PC-9 (cell line): ENCODE measurements around the gene SEMA3E. TPM values are rescaled to one million over a fixed set of nuclear protein-coding genes. Genes with fewer than 3 reads are reported as not detected.

Source experiments
- BruUV-seq: library from RNA; stranded (reverse); fragments of 400-500 nt; replicated peaks from 2 replicates; lab custom pipeline; 2021; lab: Mats Ljungman, UMichigan
- CTCF ChIA-PET: fragments of 300-600 bp; sonication (Branson Sonifier 250); formaldehyde crosslinking; loops from one replicate; lab custom pipeline; 2022; ENCODE audit warnings: antibody characterized with exemption; lab: Charles Lee
- POLR2A ChIA-PET: fragments of 300-600 bp; sonication (Branson Sonifier 250); formaldehyde crosslinking; loops from one replicate; lab custom pipeline; 2022; ENCODE audit warnings: antibody characterized with exemption; ENCODE audit not compliant: unreplicated experiment; lab: Charles Lee
- DNase-seq, 2 experiments: peaks; one replicate each; pipeline versions ENCODE4 v3.0.0 to v3.0.0-alpha.2; 2015 to 2022; ENCODE audit warnings: mixed read lengths in 1 of 2
- H2AFZ ChIP-seq: fragments of 200-600 bp; sonication (generic); 2 replicates; pipeline ENCODE4 v1.8.1; 2017; ENCODE audit warnings: antibody characterized with exemption
- H3F3A ChIP-seq: fragments of 200-600 bp; sonication (generic); 2 replicates; pipeline ENCODE4 v1.8.1; 2017; ENCODE audit warnings: antibody characterized with exemption, mild to moderate bottlenecking, low read depth; ENCODE audit not compliant: insufficient read depth
- H3K27ac ChIP-seq: fragments of 200-600 bp; sonication (generic); 2 replicates; pipeline ENCODE4 v1.6.1; 2016; ENCODE audit warnings: mixed run types
- H3K27me3 ChIP-seq: fragments of 200-600 bp; sonication (generic); 2 replicates; pipeline ENCODE4 v1.6.1; 2016; ENCODE audit warnings: low read depth, mixed run types; ENCODE audit not compliant: insufficient read depth
- H3K36me3 ChIP-seq: fragments of 200-600 bp; sonication (generic); 2 replicates; pipeline ENCODE4 v1.6.1; 2016; ENCODE audit warnings: low read depth, mixed run types
- H3K4me1 ChIP-seq: fragments of 200-600 bp; sonication (generic); replicated peaks from 2 replicates; pipeline ENCODE4 v1.6.1; 2016; ENCODE audit warnings: mixed run types; ENCODE audit not compliant: insufficient read depth
- H3K4me2 ChIP-seq: fragments of 200-600 bp; sonication (generic); 2 replicates; pipeline ENCODE4 v1.6.1; 2017; ENCODE audit warnings: mixed run types
- H3K4me3 ChIP-seq: fragments of 200-600 bp; sonication (generic); 2 replicates; pipeline ENCODE4 v1.6.1; 2016; ENCODE audit warnings: mixed run types
- H3K79me2 ChIP-seq: fragments of 200-600 bp; sonication (generic); 2 replicates; pipeline ENCODE4 v1.6.1; 2017; ENCODE audit warnings: low read depth, mixed run types
- H3K9me2 ChIP-seq: fragments of 200-600 bp; sonication (generic); 2 replicates; pipeline ENCODE4 v1.8.1; 2017; ENCODE audit warnings: mild to moderate bottlenecking; ENCODE audit not compliant: insufficient read depth
- H3K9me3 ChIP-seq: fragments of 200-600 bp; sonication (generic); 2 replicates; pipeline ENCODE4 v1.8.1; 2016; ENCODE audit warnings: low read depth; ENCODE audit not compliant: insufficient read depth
- H4K20me1 ChIP-seq: fragments of 200-600 bp; sonication (generic); 2 replicates; pipeline ENCODE4 v1.8.1; 2017; ENCODE audit not compliant: insufficient read depth
- EZH2 ChIP-seq: fragments of 200-600 bp; sonication (generic); IDR thresholded peaks from 2 replicates; pipeline ENCODE4 v1.8.0; 2017; ENCODE audit warnings: antibody characterized with exemption, low read depth
- intact Hi-C: fragments of 100-400 bp; cut with micrococcal nuclease; formaldehyde crosslinking; loops from one replicate; pipeline ENCODE4 v1.10.0; 2022; ENCODE audit not compliant: unreplicated experiment
- total RNA-seq: library from RNA; stranded (reverse); gene quantifications from 2 replicates; pipeline ENCODE4 v1.2.3, GENCODE V29; 2021
- TF ChIP-seq, protein P1 (sequence below): fragments of 200-600 bp; sonication (generic); conservative IDR thresholded peaks from 2 replicates; pipeline ENCODE4 v1.6.1; 2017; ENCODE audit warnings: mixed run types, antibody characterized with exemption, mild to moderate bottlenecking, moderate library complexity

Gene SEMA3E
- total RNA-seq, 1 experiment from 2014 or later: 2.1 TPM

DNA sequence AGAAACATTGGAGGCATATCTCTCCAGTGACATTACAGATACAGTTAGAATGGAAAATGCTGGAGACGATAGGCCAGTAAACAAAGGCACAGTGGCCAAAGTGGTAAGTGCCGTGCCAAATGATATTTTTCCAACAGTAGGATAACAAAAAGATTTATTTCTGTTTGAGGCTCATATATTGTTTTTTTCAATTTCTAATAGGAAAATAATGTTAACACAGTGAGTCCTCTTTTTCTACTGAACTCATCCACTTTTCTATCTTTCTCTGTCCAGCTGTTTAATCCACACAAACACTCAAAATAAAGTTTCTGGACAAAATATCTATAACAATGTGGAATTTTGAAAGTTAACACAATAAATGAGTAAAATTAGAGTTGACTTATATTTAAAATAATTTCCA lies 201.3 kb downstream of the SEMA3E start:
- H3K9me2 ChIP-seq: no peaks in the 10 kb centered on the region
- ChIA-PET POLR2A (no interaction called here), CTCF (no interaction called here)
- no peaks in the 10 kb centered on the region for H3K36me3 ChIP-seq
- H4K20me1 ChIP-seq: no peaks in the 10 kb centered on the region
- no peak overlapping the region for H3K27ac ChIP-seq
- TF ChIP-seq, protein P1, sequence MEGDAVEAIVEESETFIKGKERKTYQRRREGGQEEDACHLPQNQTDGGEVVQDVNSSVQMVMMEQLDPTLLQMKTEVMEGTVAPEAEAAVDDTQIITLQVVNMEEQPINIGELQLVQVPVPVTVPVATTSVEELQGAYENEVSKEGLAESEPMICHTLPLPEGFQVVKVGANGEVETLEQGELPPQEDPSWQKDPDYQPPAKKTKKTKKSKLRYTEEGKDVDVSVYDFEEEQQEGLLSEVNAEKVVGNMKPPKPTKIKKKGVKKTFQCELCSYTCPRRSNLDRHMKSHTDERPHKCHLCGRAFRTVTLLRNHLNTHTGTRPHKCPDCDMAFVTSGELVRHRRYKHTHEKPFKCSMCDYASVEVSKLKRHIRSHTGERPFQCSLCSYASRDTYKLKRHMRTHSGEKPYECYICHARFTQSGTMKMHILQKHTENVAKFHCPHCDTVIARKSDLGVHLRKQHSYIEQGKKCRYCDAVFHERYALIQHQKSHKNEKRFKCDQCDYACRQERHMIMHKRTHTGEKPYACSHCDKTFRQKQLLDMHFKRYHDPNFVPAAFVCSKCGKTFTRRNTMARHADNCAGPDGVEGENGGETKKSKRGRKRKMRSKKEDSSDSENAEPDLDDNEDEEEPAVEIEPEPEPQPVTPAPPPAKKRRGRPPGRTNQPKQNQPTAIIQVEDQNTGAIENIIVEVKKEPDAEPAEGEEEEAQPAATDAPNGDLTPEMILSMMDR: no peak
- no peak for TF ChIP-seq EZH2
- H3K79me2 ChIP-seq: no peaks in the 10 kb centered on the region
- H3F3A ChIP-seq: no peaks in the 10 kb centered on the region
- no peaks in the 10 kb centered on the region for H3K9me3 ChIP-seq
- no peaks in the 10 kb centered on the region for H3K27me3 ChIP-seq
- H3K4me3 ChIP-seq: no peak overlapping the region
- no peak overlapping the region for H2AFZ ChIP-seq
- no peaks in the 10 kb centered on the region for H3K4me1 ChIP-seq
- DNase-seq: no peak
- no TSS peak for BruUV-seq
- intact Hi-C loops: no loop called here
- H3K4me2 ChIP-seq: no peak overlapping the region

DNA sequence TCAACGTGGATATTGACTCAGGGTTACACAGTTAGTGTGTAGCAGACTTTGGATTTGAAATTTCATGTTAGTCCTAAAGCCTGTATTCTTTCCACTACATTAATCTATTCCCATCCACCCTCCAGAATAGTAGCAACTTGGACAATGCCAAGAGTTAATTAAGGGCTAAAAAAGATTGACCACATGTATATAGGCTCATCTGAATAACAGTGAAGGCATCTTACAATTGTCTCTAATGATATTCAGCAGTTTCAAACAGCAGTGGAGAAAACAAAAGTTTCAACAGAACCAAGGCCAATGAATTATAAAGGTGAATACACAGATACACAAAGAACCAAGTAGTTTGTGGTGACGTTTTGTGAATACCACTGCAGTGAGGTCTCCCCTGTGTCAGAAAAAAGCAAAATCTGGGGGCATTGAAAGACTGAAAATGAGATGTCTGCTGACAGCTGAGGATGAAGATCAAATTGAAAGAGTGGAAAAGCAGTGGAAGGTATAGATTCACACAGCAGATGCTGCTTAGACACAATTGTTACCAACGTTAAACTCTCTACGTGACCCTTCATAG lies 202.8 kb downstream of the SEMA3E start:
- no peaks in the 10 kb centered on the region for H4K20me1 ChIP-seq
- intact Hi-C loops: no loop called here
- H3K36me3 ChIP-seq: no peaks in the 10 kb centered on the region
- H2AFZ ChIP-seq: no peak overlapping the region
- no peak overlapping the region for H3K4me2 ChIP-seq
- H3K4me3 ChIP-seq: no peak overlapping the region
- no peaks in the 10 kb centered on the region for H3K79me2 ChIP-seq
- no peak overlapping the region for H3K27ac ChIP-seq
- no peaks in the 10 kb centered on the region for H3K4me1 ChIP-seq
- no peak for DNase-seq
- no peaks in the 10 kb centered on the region for H3F3A ChIP-seq
- H3K9me2 ChIP-seq: no peaks in the 10 kb centered on the region
- BruUV-seq: no TSS peak
- ChIA-PET CTCF (no interaction called here), POLR2A (no interaction called here)
- no peaks in the 10 kb centered on the region for H3K9me3 ChIP-seq
- TF ChIP-seq EZH2: no peak
- TF ChIP-seq, protein P1: no peak
- no peaks in the 10 kb centered on the region for H3K27me3 ChIP-seq

DNA sequence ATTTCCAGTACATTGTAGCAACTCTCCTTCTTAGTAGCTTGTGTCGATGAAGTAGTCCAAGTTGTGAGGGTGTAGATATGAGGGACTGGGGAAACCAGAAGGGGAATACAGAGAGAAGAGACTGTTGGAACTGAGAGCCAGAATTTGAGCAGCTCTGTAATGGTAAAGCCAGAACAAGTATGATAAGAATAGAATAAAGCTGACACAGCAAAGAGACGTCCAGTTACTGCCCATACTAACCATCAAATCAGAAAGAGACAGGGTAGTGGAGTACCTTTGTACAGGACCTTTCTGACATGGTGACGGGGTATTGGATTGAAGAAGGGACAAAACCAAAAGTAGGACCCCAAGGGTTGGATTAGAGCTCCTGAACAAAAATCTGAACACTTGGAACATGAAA lies 206.0 kb downstream of the SEMA3E start:
- BruUV-seq: no TSS peak
- ChIA-PET POLR2A (interaction anchor here (0.7 kb wide), 1 partner anchor 136 kb away, joined by 4 read pairs; no protein-coding TSS in a partner anchor), CTCF (no interaction called here)
- Histone ChIP-seq H3F3A (no peaks in the 10 kb centered on the region), H3K36me3 (no peaks in the 10 kb centered on the region), H3K79me2 (no peaks in the 10 kb centered on the region), H3K4me3 (no peak overlapping the region), H4K20me1 (no peaks in the 10 kb centered on the region), H3K27me3 (no peaks in the 10 kb centered on the region), H3K9me2 (no peaks in the 10 kb centered on the region), H3K9me3 (no peaks in the 10 kb centered on the region), H3K27ac (no peak overlapping the region), H3K4me1 (no peaks in the 10 kb centered on the region), H2AFZ (no peak overlapping the region), H3K4me2 (no peak overlapping the region)
- intact Hi-C loops: no loop called here
- TF ChIP-seq, protein P1: no peak
- TF ChIP-seq EZH2: no peak
- DNase-seq: no peak
